Astrocyte of the spinal cord (primary cell): ENCODE data around the gene SYCP3.
"Not testable (repeated sequence)": the region's sequence is repeated elsewhere in the genome, so short reads cannot be mapped to it uniquely, and the experiment has no call there.

ENCODE experiments used
- DNase-seq: peaks from one replicate; pipeline ENCODE4 v3.0.0; 2011; ENCODE audit warnings: low read depth, low spot score
- H3K4me3 ChIP-seq: 2 replicates; pipeline ENCODE4 v1.5.1; 2011; ENCODE audit warnings: low read depth, mild to moderate bottlenecking, low read length, moderate library complexity
- CTCF ChIP-seq: IDR thresholded peaks from 2 replicates; pipeline ENCODE4 v1.5.1; 2012; ENCODE audit warnings: low read depth, mild to moderate bottlenecking, low read length, inconsistent platforms
- in situ Hi-C: cut with HindIII; loops from 2 replicates; pipeline ENCODE4 v1.10.0; 2017; ENCODE audit warnings: low sequenced_read_pairs

SYCP3 gene

GRCh38 chr12:101743242-101743641, 4.0 kb upstream of the SYCP3 start:
- no peak for TF ChIP-seq CTCF
- no peak overlapping the region for H3K4me3 ChIP-seq
- in situ Hi-C loops: no loop called here
- no peak for DNase-seq

GRCh38 chr12:101740980-101741379, 1.7 kb upstream of the SYCP3 start:
- TF ChIP-seq CTCF: no peak
- no peak overlapping the region for H3K4me3 ChIP-seq
- in situ Hi-C loops: no loop called here
- no peak for DNase-seq

GRCh38 chr12:101740566-101740965, 1.3 kb upstream of the SYCP3 start:
- TF ChIP-seq CTCF: no peak
- in situ Hi-C loops: no loop called here
- no peak overlapping the region for H3K4me3 ChIP-seq
- DNase-seq: no peak

GRCh38 chr12:101737476-101737875, 1.8 kb downstream of the SYCP3 start:
- in situ Hi-C loops: no loop called here
- no peak for TF ChIP-seq CTCF
- H3K4me3 ChIP-seq: no peak overlapping the region
- no peak for DNase-seq

GRCh38 chr12:101734482-101734881, 4.8 kb downstream of the SYCP3 start:
- in situ Hi-C loops, H3K4me3 ChIP-seq, DNase-seq: not testable (repeated sequence)

GRCh38 chr12:101733166-101733565, 6.1 kb downstream of the SYCP3 start:
- TF ChIP-seq CTCF: no peak
- no peak for DNase-seq
- H3K4me3 ChIP-seq: no peak overlapping the region
- in situ Hi-C loops: no loop called here

GRCh38 chr12:101732318-101732717, 6.9 kb downstream of the SYCP3 start:
- H3K4me3 ChIP-seq: no peak overlapping the region
- in situ Hi-C loops: no loop called here
- no peak for DNase-seq
- TF ChIP-seq CTCF: no peak
